GM12878 (cell line): Measurements from ENCODE around the gene ATP8B1. TPM values are rescaled to one million over a fixed set of nuclear protein-coding genes. Genes with fewer than 3 reads are reported as not detected.

Experiments used
- BACH1 ChIP-seq: fragments of 450-650 bp; IDR thresholded peaks from 2 replicates; pipeline ENCODE4 v1.6.1; 2017; ENCODE audit warnings: mild to moderate bottlenecking, borderline replicate concordance
- CHD1 ChIP-seq: IDR thresholded peaks from 2 replicates; pipeline ENCODE4 v1.6.1; 2012; ENCODE audit warnings: low read depth, low read length, improper control_type of control experiment
- EED ChIP-seq: sonication (generic); IDR thresholded peaks from 2 replicates; pipeline ENCODE4 v1.6.1; 2016; ENCODE audit warnings: antibody characterized with exemption, low read depth
- ELK1 ChIP-seq: IDR thresholded peaks from 2 replicates; pipeline ENCODE4 v1.6.1; 2012; ENCODE audit warnings: low read depth, low read length, improper control_type of control experiment
- ESRRA ChIP-seq: IDR thresholded peaks from 2 replicates; pipeline ENCODE4 v1.6.1; 2012; ENCODE audit warnings: mild to moderate bottlenecking, low read length, improper control_type of control experiment
- JUNB ChIP-seq: IDR thresholded peaks from 2 replicates; pipeline ENCODE4 v1.6.1; 2016; ENCODE audit warnings: antibody characterized with exemption, mild to moderate bottlenecking
- NKRF ChIP-seq: fragments of 450-650 bp; conservative IDR thresholded peaks from 2 replicates; pipeline ENCODE4 v1.6.1; 2017; ENCODE audit warnings: mild to moderate bottlenecking, moderate library complexity
- NRF1 ChIP-seq: conservative IDR thresholded peaks from 2 replicates; pipeline ENCODE4 v1.6.1; 2011; ENCODE audit warnings: mild to moderate bottlenecking, low read depth, low read length, improper control_type of control experiment
- POLR2AphosphoS2 ChIP-seq: IDR thresholded peaks from 2 replicates; pipeline ENCODE4 v1.6.1; 2011; ENCODE audit warnings: low read depth, mild to moderate bottlenecking, low read length, improper control_type of control experiment, moderate library complexity
- PRDM15 ChIP-seq: fragments of 450-650 bp; formaldehyde crosslinking; IDR thresholded peaks from 2 replicates; pipeline ENCODE4 v1.4.0; 2020; ENCODE audit warnings: mild to moderate bottlenecking, moderate library complexity
- RB1 ChIP-seq: fragments of 450-650 bp; formaldehyde crosslinking; IDR thresholded peaks from 2 replicates; pipeline ENCODE4 v1.6.1; 2017; ENCODE audit warnings: mild to moderate bottlenecking, borderline replicate concordance
- REST ChIP-seq: IDR thresholded peaks from 2 replicates; pipeline ENCODE4 v1.6.1; 2012; ENCODE audit warnings: mild to moderate bottlenecking, low read depth, low read length
- SMARCA5 ChIP-seq: fragments of 450-650 bp; IDR thresholded peaks from 2 replicates; pipeline ENCODE4 v1.6.1; 2017; ENCODE audit warnings: mild to moderate bottlenecking
- SPI1 ChIP-seq: IDR thresholded peaks from 2 replicates; pipeline ENCODE4 v1.6.1; 2011; ENCODE audit warnings: low read depth, mild to moderate bottlenecking, low read length, moderate library complexity, borderline replicate concordance; ENCODE audit not compliant: insufficient read depth
- SREBF1 ChIP-seq: IDR thresholded peaks from 2 replicates; pipeline ENCODE4 v1.6.1; 2012; ENCODE audit warnings: mild to moderate bottlenecking, low read length
- TCF12 ChIP-seq: IDR thresholded peaks from 2 replicates; pipeline ENCODE4 v1.6.1; 2011; ENCODE audit warnings: low read depth, mild to moderate bottlenecking, low read length
- polyA plus RNA-seq, 11 experiments: library from polyadenylated mRNA; depleted of rRNA in 4 of 11; unstranded in 6 of 11; stranded (reverse) in 5 of 11; fragments of >200 nt; fragmentation: Nextera tagmentation in 4 of 11; fragmentation: Illumina TruSeq in 1 of 11; extraction: Ambion mirVana in 4 of 11; extraction: Trizol in 1 of 11; gene quantifications; 1 replicate in 1 of 11; 2 replicates in 10 of 11; pipeline versions ENCODE4 v1.2.1 to v1.2.3, GENCODE V29; 2011 to 2016; ENCODE audit warnings: inconsistent platforms in 2 of 11, missing spikeins in 2 of 11, low read depth in 1 of 11
- total RNA-seq, 4 experiments: library from RNA; depleted of rRNA in 3 of 4; stranded (reverse); fragments of >200 nt in 3 of 4; fragmentation: Illumina TruSeq in 1 of 4; extraction: Trizol in 1 of 4; gene quantifications; 2 replicates each; pipeline versions ENCODE4 v1.2.1 to v1.2.3, GENCODE V29; 2013 to 2021
- TF ChIP-seq, protein P1 (sequence below): fragments of 450-650 bp; IDR thresholded peaks from 2 replicates; pipeline ENCODE4 v1.6.1; 2016; ENCODE audit warnings: mild to moderate bottlenecking

ATP8B1 gene
- total and polyA plus RNA-seq, 10 of the 15 experiments (the other 5 are each of a cell fraction or from before 2014, with no cell fraction given): 0.03 to 0.37 (median 0.11) TPM

DNA sequence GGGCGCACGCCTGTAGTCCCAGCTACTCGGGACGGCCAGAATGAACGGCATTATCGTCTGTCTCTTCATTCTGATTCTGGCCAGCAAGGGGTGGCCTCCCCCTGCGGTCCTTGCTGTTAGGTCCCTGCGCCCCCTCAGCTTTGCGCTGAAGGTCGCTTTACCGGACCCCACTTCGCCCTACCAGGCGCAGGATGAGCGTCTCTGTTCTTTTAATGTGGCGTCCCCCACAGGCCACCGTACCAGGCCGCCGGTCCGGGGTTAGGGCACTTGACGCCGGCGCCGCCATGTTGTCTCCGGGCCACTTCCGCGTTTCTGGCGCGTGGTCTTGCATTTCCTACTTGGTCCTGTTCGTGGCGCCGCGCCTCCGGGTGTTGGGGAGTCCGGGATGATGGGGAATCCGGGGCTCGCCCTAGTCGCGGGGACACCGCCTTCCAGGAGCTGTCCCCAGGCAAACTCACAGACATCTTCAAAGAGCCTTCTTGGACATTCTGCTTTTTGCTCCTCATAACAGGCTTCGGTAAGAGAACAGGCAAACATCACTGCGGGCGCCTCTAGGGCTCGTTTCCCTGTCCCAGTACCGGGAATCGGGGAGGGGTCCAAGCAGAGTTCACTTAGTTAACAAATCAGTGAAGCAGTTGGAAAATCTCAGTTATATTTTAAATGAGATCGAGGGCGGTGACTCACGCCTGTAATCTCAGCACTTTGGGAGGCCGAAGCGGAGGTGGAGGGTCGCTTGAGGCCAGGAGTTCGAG, 172.9 kb downstream of the ATP8B1 start (continued):
- TF ChIP-seq PRDM15 (CRISPR knock-in tag) (no peak), ELK1 (peak; percentile 62; the same call in 1 of the 2 replicates), CHD1 (no peak), TCF12 (peak; percentile 53; the same call in 1 of the 2 replicates), BACH1 (no peak), POLR2AphosphoS2 (no peak), JUNB (no peak; the same call in 1 of the 2 replicates), NKRF (peak; percentile 71), SMARCA5 (peak; percentile 66; the same call in 1 of the 2 replicates), SREBF1 (0 out of 2 replicates have a peak, but pooled peaks have one; percentile 15), ESRRA (no peak), RB1 (peak; percentile 78; the same call in 1 of the 2 replicates), REST (peak; percentile 38; the same call in 1 of the 2 replicates), NRF1 (no peak), SPI1 (peak; percentile 69; the same call in 1 of the 2 replicates), EED (peak; percentile 68)
- TF ChIP-seq, protein P1, sequence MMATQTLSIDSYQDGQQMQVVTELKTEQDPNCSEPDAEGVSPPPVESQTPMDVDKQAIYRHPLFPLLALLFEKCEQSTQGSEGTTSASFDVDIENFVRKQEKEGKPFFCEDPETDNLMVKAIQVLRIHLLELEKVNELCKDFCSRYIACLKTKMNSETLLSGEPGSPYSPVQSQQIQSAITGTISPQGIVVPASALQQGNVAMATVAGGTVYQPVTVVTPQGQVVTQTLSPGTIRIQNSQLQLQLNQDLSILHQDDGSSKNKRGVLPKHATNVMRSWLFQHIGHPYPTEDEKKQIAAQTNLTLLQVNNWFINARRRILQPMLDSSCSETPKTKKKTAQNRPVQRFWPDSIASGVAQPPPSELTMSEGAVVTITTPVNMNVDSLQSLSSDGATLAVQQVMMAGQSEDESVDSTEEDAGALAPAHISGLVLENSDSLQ: no peak
